HCT116 (cell line): Measurements from ENCODE around the gene DARS1. TPM values are rescaled to one million over a fixed set of nuclear protein-coding genes. Genes with fewer than 3 reads are reported as not detected.

Source experiments
- ATAC-seq: fragments of 200-7000 bp; cut with Tn5 transposase; 2 replicates; pipeline ENCODE4 v1.9.1; 2020; ENCODE audit warnings: mild to moderate bottlenecking, moderate library complexity
- BruUV-seq: library from RNA; stranded (reverse); fragments of 400-500 nt; replicated peaks from 2 replicates; lab custom pipeline; 2021; lab: Mats Ljungman, UMichigan
- CTCF ChIA-PET: fragments of 300-600 bp; sonication (Branson Sonifier 250); formaldehyde crosslinking; loops from one replicate; lab custom pipeline; 2021; ENCODE audit warnings: antibody characterized with exemption; lab: Charles Lee
- POLR2A ChIA-PET: fragments of 300-600, 350-600 bp; sonication (Branson Sonifier 250); formaldehyde crosslinking; loops from one replicate; lab custom pipeline; 2021; ENCODE audit warnings: antibody characterized with exemption; lab: Charles Lee
- RAD21 ChIA-PET, 2 experiments: fragments of 300-600 bp; sonication (Branson Sonifier 250); formaldehyde crosslinking; loops; one replicate each; lab custom pipeline; 2023; ENCODE audit warnings: low total read pairs in 2 of 2; ENCODE audit not compliant: uncharacterized antibody in 2 of 2, unreplicated experiment in 2 of 2, low non-redundant PET in 1 of 2; lab: Charles Lee
- DNase-seq: peaks from one replicate; pipeline ENCODE4 v3.0.0-alpha.2; 2010; ENCODE audit warnings: low read depth, low spot score
- H2AFZ ChIP-seq: fragments of 200-600 bp; shearing (Covaris generic), sonication (generic); 2 replicates; pipeline ENCODE4 v1.6.1; 2017; ENCODE audit warnings: low read depth, mixed run types, mixed read lengths, antibody characterized with exemption, low read length; ENCODE audit not compliant: poor library complexity, severe bottlenecking
- H3K27ac ChIP-seq: 2 replicates; pipeline ENCODE4 v1.5.1; 2012; ENCODE audit warnings: low read depth, low read length
- H3K27me3 ChIP-seq: fragments of 200-600 bp; sonication (generic); 2 replicates; pipeline ENCODE4 v1.6.1; 2016; ENCODE audit warnings: mixed run types, low read length, mixed read lengths; ENCODE audit not compliant: insufficient read depth
- H3K36me3 ChIP-seq, 2 experiments: fragments of 200-500 bp in 1 of 2; fragments of 200-600 bp in 1 of 2; sonication (Bioruptor generic) in 1 of 2; sonication (generic) in 1 of 2; 2 replicates each; pipeline versions ENCODE4 v1.5.1 to v1.6.1; 2014 to 2016; ENCODE audit warnings: low read length in 2 of 2, inconsistent platforms in 1 of 2, mixed read lengths in 1 of 2, mixed run types in 1 of 2; ENCODE audit not compliant: insufficient read depth in 2 of 2, control insufficient read depth in 1 of 2
- H3K4me1 ChIP-seq, 2 experiments: fragments of 200-600 bp in 1 of 2; sonication (generic) in 1 of 2; 2 replicates each; pipeline versions ENCODE4 v1.5.1 to v1.6.1; 2012 to 2017; ENCODE audit warnings: low read length in 2 of 2, inconsistent platforms in 1 of 2, mild to moderate bottlenecking in 1 of 2, mixed read lengths in 1 of 2, mixed run types in 1 of 2, moderate library complexity in 1 of 2; ENCODE audit not compliant: insufficient read depth in 2 of 2, control insufficient read depth in 1 of 2
- H3K4me2 ChIP-seq: fragments of 200-600 bp; sonication (generic); 2 replicates; pipeline ENCODE4 v1.6.1; 2017; ENCODE audit warnings: mixed run types, low read length, mixed read lengths
- H3K4me3 ChIP-seq, 2 experiments: fragments of 200-600 bp in 1 of 2; sonication (generic) in 1 of 2; replicated peaks in 1 of 2; 2 replicates each; pipeline ENCODE4 v1.5.1; 2011 to 2016; ENCODE audit warnings: low read length in 2 of 2, control low read depth in 1 of 2, low read depth in 1 of 2, mild to moderate bottlenecking in 1 of 2, mixed read lengths in 1 of 2, mixed run types in 1 of 2
- H3K79me2 ChIP-seq: fragments of 200-600 bp; sonication (generic); 2 replicates; pipeline ENCODE4 v1.6.1; 2017; ENCODE audit warnings: mild to moderate bottlenecking, mixed run types, low read length, moderate library complexity, mixed read lengths; ENCODE audit not compliant: insufficient read depth
- H3K9ac ChIP-seq: fragments of 200-600 bp; sonication (generic); 2 replicates; pipeline ENCODE4 v1.6.1; 2016; ENCODE audit warnings: low read length, mixed read lengths
- H3K9me2 ChIP-seq: fragments of 200-600 bp; sonication (generic), shearing (Covaris generic); 2 replicates; pipeline ENCODE4 v1.6.1; 2017; ENCODE audit warnings: mixed run types, mild to moderate bottlenecking, moderate library complexity; ENCODE audit not compliant: insufficient read depth
- H3K9me3 ChIP-seq, 2 experiments: fragments of 200-500 bp in 1 of 2; fragments of 200-600 bp in 1 of 2; sonication (Bioruptor generic) in 1 of 2; sonication (generic) in 1 of 2; 2 replicates each; pipeline ENCODE4 v1.6.1; 2014 to 2017; ENCODE audit warnings: low read length in 2 of 2, mixed read lengths in 2 of 2, inconsistent platforms in 1 of 2, low read depth in 1 of 2, mild to moderate bottlenecking in 1 of 2, mixed run types in 1 of 2, moderate library complexity in 1 of 2; ENCODE audit not compliant: control insufficient read depth in 1 of 2, insufficient read depth in 1 of 2
- H4K20me1 ChIP-seq: fragments of 200-600 bp; sonication (generic), shearing (Covaris generic); 2 replicates; pipeline ENCODE4 v1.6.1; 2017; ENCODE audit warnings: mixed run types, mild to moderate bottlenecking, moderate library complexity; ENCODE audit not compliant: insufficient read depth
- ATF3 ChIP-seq: IDR thresholded peaks from 2 replicates; pipeline ENCODE4 v1.6.1; 2012
- CBX3 ChIP-seq: IDR thresholded peaks from 2 replicates; pipeline ENCODE4 v1.6.1; 2012; ENCODE audit warnings: low read depth
- CEBPB ChIP-seq: IDR thresholded peaks from 2 replicates; pipeline ENCODE4 v1.6.1; 2012; ENCODE audit warnings: low read depth
- ELF1 ChIP-seq: IDR thresholded peaks from 2 replicates; pipeline ENCODE4 v1.6.1; 2012; ENCODE audit warnings: low read depth, borderline replicate concordance
- EZH2 ChIP-seq: fragments of 200-600 bp; sonication (generic); IDR thresholded peaks from 2 replicates; pipeline ENCODE4 v1.6.1; 2017; ENCODE audit warnings: antibody characterized with exemption, mixed run types
- FOSL1 ChIP-seq: IDR thresholded peaks from 2 replicates; pipeline ENCODE4 v1.6.1; 2012; ENCODE audit warnings: low read depth
- MAX ChIP-seq: IDR thresholded peaks from 2 replicates; pipeline ENCODE4 v1.6.1; 2012
- POLR2A ChIP-seq: IDR thresholded peaks from 2 replicates; pipeline ENCODE4 v1.7.0; 2011; ENCODE audit warnings: borderline replicate concordance; ENCODE audit not compliant: insufficient read depth, insufficient read length; ENCODE audit errors: extremely low read depth
- POLR2AphosphoS5 ChIP-seq: IDR thresholded peaks from 2 replicates; pipeline ENCODE4 v1.6.1; 2011; ENCODE audit warnings: mild to moderate bottlenecking, low read depth, low read length, moderate library complexity
- REST ChIP-seq: IDR thresholded peaks from 2 replicates; pipeline ENCODE4 v1.6.1; 2012; ENCODE audit warnings: low read depth
- SP1 ChIP-seq: IDR thresholded peaks from 2 replicates; pipeline ENCODE4 v1.6.1; 2012; ENCODE audit warnings: low read depth
- SRF ChIP-seq: IDR thresholded peaks from 2 replicates; pipeline ENCODE4 v1.6.1; 2012; ENCODE audit warnings: low read depth
- TCF7L2 ChIP-seq: IDR thresholded peaks from 2 replicates; pipeline ENCODE4 v1.7.0; 2011; ENCODE audit warnings: borderline replicate concordance, inconsistent platforms; ENCODE audit not compliant: insufficient read depth, insufficient read length; ENCODE audit errors: extremely low read depth
- YY1 ChIP-seq: IDR thresholded peaks from 2 replicates; pipeline ENCODE4 v1.6.1; 2011; ENCODE audit warnings: low read length, low read depth, moderate library complexity, mild to moderate bottlenecking; ENCODE audit not compliant: insufficient replicate concordance; ENCODE audit errors: extremely low read depth
- ZBTB33 ChIP-seq: IDR thresholded peaks from 2 replicates; pipeline ENCODE4 v1.6.1; 2011; ENCODE audit warnings: mild to moderate bottlenecking, low read length, moderate library complexity; ENCODE audit not compliant: insufficient replicate concordance; ENCODE audit errors: extremely low read depth
- intact Hi-C: fragments of 100-400 bp; cut with micrococcal nuclease; formaldehyde crosslinking; loops from 2 replicates; pipeline ENCODE4 v1.10.0; 2022
- total RNA-seq: library from RNA; stranded (reverse); gene quantifications from one replicate; pipeline ENCODE4 v1.2.1, GENCODE V29; 2021; ENCODE audit not compliant: unreplicated experiment

DARS1 gene
- total RNA-seq, 1 experiment from 2014 or later: 94.8 TPM

GRCh38 chr2:135987441-135987840 is 2.0 kb upstream of the DARS1 start:
- Histone ChIP-seq H3K4me2 (no peak overlapping the region), H2AFZ (no peak overlapping the region), H3K9me2 (no peaks in the 10 kb centered on the region), H3K27me3 (no peaks in the 10 kb centered on the region), H4K20me1 (no peaks in the 10 kb centered on the region), H3K9ac (no peak overlapping the region), H3K27ac (no peak overlapping the region)
- intact Hi-C loops: no loop called here
- RAD21 ChIA-PET: no interaction called here
- DNase-seq: no peak
- CTCF ChIA-PET: no interaction called here
- no peak for ATAC-seq
- no peak for TF ChIP-seq EZH2
- TF ChIP-seq SP1: no peak
- no peak for TF ChIP-seq MAX
- no peak for TF ChIP-seq ELF1
- no peak for TF ChIP-seq ATF3
- TF ChIP-seq POLR2AphosphoS5: no peak
- TF ChIP-seq TCF7L2: no peak
- TF ChIP-seq FOSL1: no peak
- TF ChIP-seq POLR2A: no peak
- no peak for TF ChIP-seq CEBPB
- TF ChIP-seq SRF: no peak
- no peak for TF ChIP-seq REST
- TF ChIP-seq ZBTB33: no peak
- TF ChIP-seq CBX3: no peak
- TF ChIP-seq YY1: no peak
- TF ChIP-seq, all 23 proteins: peak for 0
- H3K4me1 ChIP-seq: peaks cover 0 to 14% of the 10 kb centered on the region in 2 experiments; a peak in 3 of 4 replicates
- peaks cover 24% of the 10 kb centered on the region for H3K79me2 ChIP-seq
- H3K4me3 ChIP-seq: no peak overlapping the region
- POLR2A ChIA-PET: no interaction called here
- no peaks in the 10 kb centered on the region for H3K9me3 ChIP-seq
- H3K36me3 ChIP-seq: peaks cover 3 to 5% of the 10 kb centered on the region in 2 experiments; a peak in 3 of 4 replicates
- no TSS peak for BruUV-seq
